ENCODE measurements around the gene MAP2K7. TPM values are rescaled to one million over a fixed set of nuclear protein-coding genes. Genes with fewer than 3 reads are reported as not detected.
A peak's percentile ranks its signal among the peaks of the same experiment; 100 is the strongest.

The MAP2K7 gene
- total and polyA plus RNA-seq, 2 of the 4 experiments (the other 2 are of a cell fraction) = 4.1 to 15.6 TPM

DNA sequence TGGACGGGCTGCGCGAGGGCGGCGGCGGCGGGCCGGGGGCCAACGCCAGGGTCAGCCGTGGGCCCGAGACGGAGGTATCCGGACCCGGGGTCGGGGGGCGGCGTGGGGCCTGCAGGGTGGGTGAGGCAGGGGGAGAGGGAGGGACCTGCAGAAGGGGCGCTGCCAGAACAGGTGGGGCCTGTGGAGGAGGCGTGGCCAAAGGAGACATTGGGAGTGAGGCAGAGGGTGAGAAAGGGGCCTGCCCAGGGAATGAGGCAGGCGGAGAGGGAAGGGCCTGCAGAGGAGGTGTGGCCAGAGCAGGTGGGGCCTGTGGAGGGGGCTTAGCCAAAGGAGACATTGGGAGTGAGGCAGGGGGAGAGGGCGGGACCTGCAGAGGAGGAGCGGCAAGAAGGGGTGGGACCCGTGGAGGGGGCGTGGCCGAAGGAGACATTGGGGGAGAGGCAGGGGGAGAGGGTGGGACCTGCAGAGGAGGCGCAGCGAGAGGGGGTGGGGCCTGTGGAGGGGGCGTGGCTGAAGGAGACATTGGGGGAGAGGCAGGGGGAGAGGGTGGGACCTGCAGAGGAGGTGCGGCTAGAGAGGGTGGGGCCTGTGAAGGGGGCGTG lies 33.7 kb upstream of the MAP2K7 start:
- peak; percentile 8 for DNase-seq

More for the DNA sequence above, 33.7 kb upstream of the MAP2K7 start:
- dilution Hi-C loops (cut with HindIII; ENCODE audit: low sequenced_read_pairs, unreplicated experiment) (no loop called here), intact Hi-C loops (cut with micrococcal nuclease) (no loop called here), in situ Hi-C loops (cut with MboI; ENCODE audit: low sequenced_read_pairs) (no loop called here)
- H2AK9ac ChIP-seq (replicated peaks; ENCODE audit: low read depth, low read length, poor library complexity) = no peak overlapping the region
- H3K14ac ChIP-seq (replicated peaks; ENCODE audit: low read depth, low read length) = no peak overlapping the region
- no peak for TF ChIP-seq MAFK (IDR thresholded peaks at IDR 0.05; ENCODE audit: low read depth, low read length)
- TF ChIP-seq SMC3 (IDR thresholded peaks at IDR 0.05; ENCODE audit: low read depth, low read length) = no peak
- TF ChIP-seq CEBPB (IDR thresholded peaks at IDR 0.05; ENCODE audit: low read depth, low read length) = no peak
- no peak for TF ChIP-seq MAZ (IDR thresholded peaks at IDR 0.05; ENCODE audit: borderline replicate concordance, low read depth, low read length)
- TF ChIP-seq RCOR1 (IDR thresholded peaks at IDR 0.05; ENCODE audit: insufficient replicate concordance, low read length) = no peak
- TF ChIP-seq NFE2L2 (IDR thresholded peaks at IDR 0.05; ENCODE audit: low read depth, low read length) = no peak
- TF ChIP-seq, protein P1, sequence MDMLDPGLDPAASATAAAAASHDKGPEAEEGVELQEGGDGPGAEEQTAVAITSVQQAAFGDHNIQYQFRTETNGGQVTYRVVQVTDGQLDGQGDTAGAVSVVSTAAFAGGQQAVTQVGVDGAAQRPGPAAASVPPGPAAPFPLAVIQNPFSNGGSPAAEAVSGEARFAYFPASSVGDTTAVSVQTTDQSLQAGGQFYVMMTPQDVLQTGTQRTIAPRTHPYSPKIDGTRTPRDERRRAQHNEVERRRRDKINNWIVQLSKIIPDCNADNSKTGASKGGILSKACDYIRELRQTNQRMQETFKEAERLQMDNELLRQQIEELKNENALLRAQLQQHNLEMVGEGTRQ (IDR thresholded peaks at IDR 0.05; ENCODE audit: low read depth, low read length) = no peak
- TF ChIP-seq, protein P2, sequence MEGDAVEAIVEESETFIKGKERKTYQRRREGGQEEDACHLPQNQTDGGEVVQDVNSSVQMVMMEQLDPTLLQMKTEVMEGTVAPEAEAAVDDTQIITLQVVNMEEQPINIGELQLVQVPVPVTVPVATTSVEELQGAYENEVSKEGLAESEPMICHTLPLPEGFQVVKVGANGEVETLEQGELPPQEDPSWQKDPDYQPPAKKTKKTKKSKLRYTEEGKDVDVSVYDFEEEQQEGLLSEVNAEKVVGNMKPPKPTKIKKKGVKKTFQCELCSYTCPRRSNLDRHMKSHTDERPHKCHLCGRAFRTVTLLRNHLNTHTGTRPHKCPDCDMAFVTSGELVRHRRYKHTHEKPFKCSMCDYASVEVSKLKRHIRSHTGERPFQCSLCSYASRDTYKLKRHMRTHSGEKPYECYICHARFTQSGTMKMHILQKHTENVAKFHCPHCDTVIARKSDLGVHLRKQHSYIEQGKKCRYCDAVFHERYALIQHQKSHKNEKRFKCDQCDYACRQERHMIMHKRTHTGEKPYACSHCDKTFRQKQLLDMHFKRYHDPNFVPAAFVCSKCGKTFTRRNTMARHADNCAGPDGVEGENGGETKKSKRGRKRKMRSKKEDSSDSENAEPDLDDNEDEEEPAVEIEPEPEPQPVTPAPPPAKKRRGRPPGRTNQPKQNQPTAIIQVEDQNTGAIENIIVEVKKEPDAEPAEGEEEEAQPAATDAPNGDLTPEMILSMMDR (conservative IDR thresholded peaks at IDR 0.05; ENCODE audit: low read depth, low read length) = no peak
- TF ChIP-seq, protein P3, sequence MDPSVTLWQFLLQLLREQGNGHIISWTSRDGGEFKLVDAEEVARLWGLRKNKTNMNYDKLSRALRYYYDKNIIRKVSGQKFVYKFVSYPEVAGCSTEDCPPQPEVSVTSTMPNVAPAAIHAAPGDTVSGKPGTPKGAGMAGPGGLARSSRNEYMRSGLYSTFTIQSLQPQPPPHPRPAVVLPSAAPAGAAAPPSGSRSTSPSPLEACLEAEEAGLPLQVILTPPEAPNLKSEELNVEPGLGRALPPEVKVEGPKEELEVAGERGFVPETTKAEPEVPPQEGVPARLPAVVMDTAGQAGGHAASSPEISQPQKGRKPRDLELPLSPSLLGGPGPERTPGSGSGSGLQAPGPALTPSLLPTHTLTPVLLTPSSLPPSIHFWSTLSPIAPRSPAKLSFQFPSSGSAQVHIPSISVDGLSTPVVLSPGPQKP (IDR thresholded peaks at IDR 0.05; ENCODE audit: borderline replicate concordance, low read depth, low read length) = no peak
- TF ChIP-seq POLR2A (IDR thresholded peaks at IDR 0.05; ENCODE audit: low read depth, low read length) = no peak
- TF ChIP-seq RFX5 (IDR thresholded peaks at IDR 0.05; ENCODE audit: low read depth, low read length) = no peak
- TF ChIP-seq BHLHE40 (IDR thresholded peaks at IDR 0.05; ENCODE audit: low read depth, low read length) = no peak
- no peak for TF ChIP-seq FOS (IDR thresholded peaks at IDR 0.05; ENCODE audit: low read depth, low read length)
- no peak overlapping the region for H3K9ac ChIP-seq (ENCODE audit: low read depth, low read length)
- CTCF ChIA-PET = interaction anchor here (0.6 to 1.9 kb wide), 7 partner anchors 13 to 73 kb away, joined by 3 to 9 read pairs (median 5); partner anchors contain the start of genes MAP2K7 and TIMM44
- H3K4me1 ChIP-seq (ENCODE audit: control insufficient read depth, insufficient read depth, low read length) = peaks cover 16% of the 10 kb centered on the region
- no peak overlapping the region for H4K8ac ChIP-seq (ENCODE audit: low read depth in 2 of 2, low read length in 2 of 2)
- H3K4ac ChIP-seq (ENCODE audit: low read depth, low read length) = no peak overlapping the region
- peak overlapping the region; percentile 78; the same call in 1 of the 2 replicates for H3K4me2 ChIP-seq (ENCODE audit: low read depth, low read length)
- H3K27ac ChIP-seq (ENCODE audit: insufficient read depth, low read length) = no peak overlapping the region
- peak overlapping the region; percentile 43 for H3K4me3 ChIP-seq (ENCODE audit: insufficient read depth, low read depth, low read length)
- no peak overlapping the region for H2BK5ac ChIP-seq (ENCODE audit: low read depth, low read length, poor library complexity, severe bottlenecking)
- no peak overlapping the region for H4K91ac ChIP-seq (ENCODE audit: insufficient read depth, low read depth, low read length)
- no peaks in the 10 kb centered on the region for H3K9me3 ChIP-seq (ENCODE audit: control insufficient read depth, insufficient read depth, low read length)
- BruUV-seq (replicated peaks) = no TSS peak
- no peak overlapping the region for H3K23ac ChIP-seq (ENCODE audit: low read depth, low read length)
- peaks cover 8% of the 10 kb centered on the region for H4K20me1 ChIP-seq (ENCODE audit: insufficient read depth, low read length)
- no peak overlapping the region for H2BK120ac ChIP-seq (ENCODE audit: low read depth, low read length)
- H3K18ac ChIP-seq (ENCODE audit: low read depth, low read length) = no peak overlapping the region
- no peaks in the 10 kb centered on the region for H3K79me1 ChIP-seq (ENCODE audit: low read depth in 1 of 2, low read length in 2 of 2)
- ATAC-seq (ENCODE audit: low read depth) = no peak
- 61% methylated on average over 3 of the region's 30 CpGs; no CpG with 5 or more reads in 1 of the 2 experiments for WGBS, 2 experiments (ENCODE audit: extremely low coverage in 2 of 2, insufficient read length in 1 of 2)
- no peaks in the 10 kb centered on the region for H3K36me3 ChIP-seq (ENCODE audit: control insufficient read depth, insufficient read depth, low read length)
- H3K27me3 ChIP-seq (ENCODE audit: control insufficient read depth, insufficient read depth, low read length) = peaks cover 30% of the 10 kb centered on the region
- no peak overlapping the region for H2BK15ac ChIP-seq (ENCODE audit: low read depth, low read length)
- no peak overlapping the region for H2BK20ac ChIP-seq (ENCODE audit: low read depth, low read length)
- H2AFZ ChIP-seq (replicated peaks; ENCODE audit: low read length, poor library complexity) = peak overlapping the region; percentile 88
- POLR2A ChIA-PET (ENCODE audit: unreplicated experiment) = no interaction called here
- no peak overlapping the region for H3K56ac ChIP-seq (ENCODE audit: extremely low read depth, insufficient read depth, low read length)
- no peaks in the 10 kb centered on the region for H3K9me1 ChIP-seq (ENCODE audit: insufficient read depth, low read length)
- no peak overlapping the region for H4K5ac ChIP-seq (ENCODE audit: low read depth, low read length)
- no peak overlapping the region for H2AK5ac ChIP-seq (ENCODE audit: low read depth, low read length)
